Adrenal gland (tissue), 12 donors: Measurements from ENCODE around the gene UGT1A9. TPM values are rescaled to one million over a fixed set of nuclear protein-coding genes. Genes with fewer than 3 reads are reported as not detected.
"Not testable (repeated sequence)": the region's sequence is repeated elsewhere in the genome, so short reads cannot be mapped to it uniquely, and the experiment has no call there.

ENCODE experiments used
- DNase-seq, 7 donors: peaks; one replicate each; pipeline ENCODE4 v3.0.0-alpha.2; 2019 to 2020
- H3K27ac ChIP-seq, 5 donors: fragments of 200-600 bp; sonication (generic) in 4 of 5; 1 replicate in 3 of 5; 2 replicates in 2 of 5; pipeline versions ENCODE4 v1.5.1 to v1.8.0; 2016 to 2020; ENCODE audit warnings: mild to moderate bottlenecking in 1 of 5
- H3K27me3 ChIP-seq: fragments of 200-600 bp; 2 replicates; pipeline ENCODE4 v1.8.0; 2021
- H3K36me3 ChIP-seq, 2 donors: fragments of 200-600 bp; replicated peaks in 1 of 2; 1 replicate in 1 of 2; 2 replicates in 1 of 2; pipeline versions ENCODE4 v1.5.1 to v1.8.0; 2018 to 2022
- H3K4me1 ChIP-seq, 2 donors: fragments of 200-600 bp; replicated peaks in 1 of 2; 1 replicate in 1 of 2; 2 replicates in 1 of 2; pipeline versions ENCODE4 v1.5.1 to v1.8.0; 2018 to 2021
- H3K4me3 ChIP-seq, 4 donors: fragments of 200-600 bp; sonication (generic) in 3 of 4; one replicate each; pipeline ENCODE4 v1.5.1; 2016 to 2018
- H3K9me3 ChIP-seq, 3 donors: fragments of 200-600 bp; sonication (generic) in 1 of 3; replicated peaks in 1 of 3; 1 replicate in 2 of 3; 2 replicates in 1 of 3; pipeline versions ENCODE4 v1.5.1 to v1.8.0; 2016 to 2021
- POLR2A ChIP-seq, 2 donors: fragments of 450-650 bp; IDR thresholded peaks; one replicate each; pipeline ENCODE4 v1.6.1; 2017; ENCODE audit warnings: antibody characterized with exemption in 2 of 2, mild to moderate bottlenecking in 2 of 2, moderate library complexity in 1 of 2
- WGBS, 4 donors: extraction: QIAGEN DNeasy Blood & Tissue Kit in 2 of 4; methylation state at CpG; one replicate each; pipeline versions ENCODE4 v1.1.5 to v1.1.7; 2013 to 2017; 5-methylcytosine and 5-hydroxymethylcytosine counted together
- intact Hi-C, 2 donors: fragments of 100-400 bp; cut with DNase I; formaldehyde crosslinking; loops; one replicate each; pipeline versions ENCODE4 v1.14.1 to v1.15.0; 2022 to 2023
- polyA plus RNA-seq, 3 donors: library from polyadenylated mRNA; stranded (reverse); fragments of 200-250 nt in 2 of 3; fragments of 350-450 nt in 1 of 3; fragmentation: Illumina TruSeq in 1 of 3; extraction: RNeasy Lipid Tissue Mini Kit (QIAGEN cat#74804) in 1 of 3; gene quantifications; one replicate each; pipeline ENCODE4 v1.2.3, GENCODE V29; 2013 to 2014
- total RNA-seq, 9 donors: library from RNA; depleted of rRNA in 4 of 9; stranded (reverse); fragments of >200 nt in 4 of 9; fragments of 120-200 nt in 1 of 9; fragmentation: NEBNext Ultra II Directional in 1 of 9; extraction: Animal tissue kit (Norgen Biotek cat#: 25700) in 1 of 9; gene quantifications; one replicate each; pipeline versions ENCODE4 v1.1.0 to v1.2.4, GENCODE V29; 2013 to 2023
- TF ChIP-seq, protein P1 (sequence below), 6 experiments: fragments of 450-650 bp in 4 of 6; fragments of 200-600 bp in 2 of 6; sonication (generic) in 1 of 6; IDR thresholded peaks; 1 replicate in 5 of 6; 2 replicates in 1 of 6; pipeline versions ENCODE4 v1.5.1 to v1.8.0; 2016 to 2021; ENCODE audit warnings: antibody characterized with exemption in 6 of 6, mild to moderate bottlenecking in 2 of 6, moderate library complexity in 1 of 6
- donor health status: healthy with polysubstance abuse.
- donor health status: Bipolar disorder and iron deficiency.
- donor health status: DM: yes; HTN: yes; CAD: no.
- donor health status: DM: no; HTN: no; CAD: no.
- donor health status: DM: no; HTN: no; CAD: no.
- donor health status: DM: yes; HTN: yes; CAD: no.

The UGT1A9 gene
- total and polyA plus RNA-seq, 12 donors: not detected

DNA sequence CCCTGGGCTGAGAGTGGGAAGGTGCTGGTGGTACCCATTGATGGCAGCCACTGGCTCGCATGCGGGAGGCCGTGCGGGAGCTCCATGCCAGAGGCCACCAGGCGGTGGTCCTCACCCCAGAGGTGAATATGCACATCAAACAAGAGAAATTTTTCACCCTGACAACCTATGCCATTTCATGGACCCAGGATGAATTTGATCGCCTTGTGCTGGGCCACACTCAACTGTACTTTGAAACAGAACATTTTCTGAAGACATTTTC is 75.5 kb downstream of the UGT1A9 start:
- H3K4me3 ChIP-seq: no peak overlapping the region
- no peak for DNase-seq
- no peaks in the 10 kb centered on the region for H3K27me3 ChIP-seq
- TF ChIP-seq POLR2A (IDR thresholded peaks at IDR 0.05): no peak
- TF ChIP-seq, protein P1, sequence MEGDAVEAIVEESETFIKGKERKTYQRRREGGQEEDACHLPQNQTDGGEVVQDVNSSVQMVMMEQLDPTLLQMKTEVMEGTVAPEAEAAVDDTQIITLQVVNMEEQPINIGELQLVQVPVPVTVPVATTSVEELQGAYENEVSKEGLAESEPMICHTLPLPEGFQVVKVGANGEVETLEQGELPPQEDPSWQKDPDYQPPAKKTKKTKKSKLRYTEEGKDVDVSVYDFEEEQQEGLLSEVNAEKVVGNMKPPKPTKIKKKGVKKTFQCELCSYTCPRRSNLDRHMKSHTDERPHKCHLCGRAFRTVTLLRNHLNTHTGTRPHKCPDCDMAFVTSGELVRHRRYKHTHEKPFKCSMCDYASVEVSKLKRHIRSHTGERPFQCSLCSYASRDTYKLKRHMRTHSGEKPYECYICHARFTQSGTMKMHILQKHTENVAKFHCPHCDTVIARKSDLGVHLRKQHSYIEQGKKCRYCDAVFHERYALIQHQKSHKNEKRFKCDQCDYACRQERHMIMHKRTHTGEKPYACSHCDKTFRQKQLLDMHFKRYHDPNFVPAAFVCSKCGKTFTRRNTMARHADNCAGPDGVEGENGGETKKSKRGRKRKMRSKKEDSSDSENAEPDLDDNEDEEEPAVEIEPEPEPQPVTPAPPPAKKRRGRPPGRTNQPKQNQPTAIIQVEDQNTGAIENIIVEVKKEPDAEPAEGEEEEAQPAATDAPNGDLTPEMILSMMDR (IDR thresholded peaks at IDR 0.05): no peak
- no peak overlapping the region for H3K27ac ChIP-seq
- no peaks in the 10 kb centered on the region for H3K36me3 ChIP-seq
- 91 to 93% (median 92%) methylated on average over 6 of the region's 6 CpGs for WGBS, 4 donors
- H3K9me3 ChIP-seq: no peaks in the 10 kb centered on the region
- no peaks in the 10 kb centered on the region for H3K4me1 ChIP-seq
- intact Hi-C loops: no loop called here

DNA sequence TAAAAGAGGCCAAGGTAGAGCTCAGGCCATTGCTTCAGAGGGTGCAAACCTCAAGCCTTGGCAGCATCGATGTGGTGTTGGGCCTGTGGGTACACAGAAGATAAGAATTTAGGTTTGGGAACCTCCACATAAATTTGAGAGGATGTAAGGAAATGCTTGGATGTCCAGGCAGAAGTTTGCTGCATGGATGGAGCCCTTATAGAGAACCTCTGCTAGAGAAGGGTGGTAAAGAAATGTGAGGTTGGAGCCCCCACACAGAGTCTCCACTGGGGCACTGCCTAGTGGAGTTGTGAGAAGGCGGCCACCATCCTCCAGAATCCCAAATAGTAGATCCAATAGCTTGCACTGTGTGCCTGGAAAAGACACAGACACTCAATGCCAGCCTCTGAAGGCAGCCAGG is 79.0 kb downstream of the UGT1A9 start:
- H3K27ac ChIP-seq, H3K27me3 ChIP-seq, intact Hi-C loops, H3K36me3 ChIP-seq, H3K9me3 ChIP-seq, DNase-seq, H3K4me1 ChIP-seq, H3K4me3 ChIP-seq: not testable (repeated sequence)
- 48 to 82% (median 73%) methylated on average over 2 of the region's 2 CpGs for WGBS, 4 donors

DNA sequence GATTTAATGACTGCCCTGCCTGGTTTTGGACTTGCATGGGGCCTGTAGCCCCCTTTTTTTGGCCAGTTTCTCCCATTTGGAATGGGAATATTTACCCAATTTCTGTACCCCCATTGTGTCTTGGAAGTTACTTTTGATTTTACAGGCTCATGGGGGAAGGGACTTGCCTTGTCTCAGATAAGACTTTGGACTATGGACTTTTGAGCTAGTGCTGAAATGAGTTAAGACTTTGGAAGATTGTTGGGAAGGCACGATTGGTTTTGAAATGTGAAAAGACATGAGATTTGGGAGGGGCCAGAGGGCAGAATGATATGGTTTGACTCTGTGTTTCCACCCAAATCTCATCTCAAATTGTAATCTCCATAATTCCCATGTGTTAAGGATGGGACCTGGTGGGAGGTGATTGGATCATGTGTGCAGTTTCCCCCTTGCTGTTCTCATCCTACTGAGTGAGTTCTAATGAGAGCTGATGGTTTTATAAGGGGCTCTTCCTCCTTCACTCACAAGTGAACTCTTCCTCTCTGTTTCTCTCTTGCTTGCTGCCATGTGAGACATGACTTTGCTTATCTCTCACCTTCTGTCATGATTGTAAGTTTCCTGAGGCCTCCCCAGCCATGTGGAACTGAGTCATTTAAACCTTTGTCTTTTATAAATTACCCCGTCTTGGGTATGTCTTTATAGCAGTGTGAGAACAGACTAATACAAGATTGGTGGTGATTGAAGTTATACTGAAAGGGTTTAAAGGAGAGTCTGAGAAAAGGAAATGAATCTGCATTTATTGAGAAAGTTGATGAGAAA is 79.7 kb downstream of the UGT1A9 start:
- H3K36me3 ChIP-seq, H3K27ac ChIP-seq, H3K4me3 ChIP-seq, H3K9me3 ChIP-seq, intact Hi-C loops, H3K4me1 ChIP-seq, H3K27me3 ChIP-seq, DNase-seq: not testable (repeated sequence)
- WGBS, 4 donors: 56 to 70% (median 62%) methylated on average over 2 of the region's 2 CpGs

DNA sequence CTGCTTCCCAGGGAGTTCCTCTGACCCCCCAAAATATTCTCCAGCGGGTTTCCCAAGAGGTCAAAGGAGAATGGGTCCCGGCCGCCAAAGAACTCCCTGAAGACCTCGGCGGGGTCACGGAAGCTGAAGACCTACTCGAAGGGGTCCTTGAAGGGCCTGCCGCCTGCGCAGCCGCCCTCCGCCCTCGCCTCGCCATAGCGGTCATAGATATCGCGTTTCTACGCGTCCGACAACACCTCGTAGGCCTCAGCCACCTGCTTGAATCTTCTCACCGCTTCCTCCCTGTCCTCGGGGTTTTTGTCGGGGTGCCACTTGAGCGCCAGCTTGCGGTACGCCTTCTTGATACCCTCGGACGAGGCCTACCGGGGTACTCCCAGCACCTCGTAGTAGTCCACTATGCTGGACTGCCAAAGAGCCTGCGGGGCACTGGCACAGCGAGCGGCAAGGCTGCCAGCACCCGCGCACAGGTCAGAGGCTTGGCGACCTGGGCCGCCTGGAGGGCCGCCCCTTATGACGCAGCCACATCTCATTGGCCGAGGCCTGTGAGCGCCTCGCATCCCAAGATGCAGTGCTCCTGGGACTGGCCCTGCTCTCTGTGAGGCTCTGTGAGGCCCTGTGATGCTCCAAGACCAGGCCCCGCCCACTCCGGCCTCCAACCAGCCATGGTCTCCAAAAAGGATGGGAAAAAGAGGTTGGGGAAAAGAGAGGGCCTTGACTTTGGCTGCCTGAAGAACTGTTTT is 83.3 kb downstream of the UGT1A9 start:
- no peak for DNase-seq
- no peak overlapping the region for H3K27ac ChIP-seq
- H3K36me3 ChIP-seq: no peaks in the 10 kb centered on the region
- intact Hi-C loops: no loop called here
- WGBS, 4 donors: 87 to 97% (median 93%) methylated on average over 24 to 43 of the region's 44 CpGs
- TF ChIP-seq POLR2A (IDR thresholded peaks at IDR 0.05): no peak
- TF ChIP-seq, protein P1 (IDR thresholded peaks at IDR 0.05): no peak
- H3K27me3 ChIP-seq: no peaks in the 10 kb centered on the region
- H3K9me3 ChIP-seq: no peaks in the 10 kb centered on the region
- no peaks in the 10 kb centered on the region for H3K4me1 ChIP-seq
- H3K4me3 ChIP-seq: no peak overlapping the region

DNA sequence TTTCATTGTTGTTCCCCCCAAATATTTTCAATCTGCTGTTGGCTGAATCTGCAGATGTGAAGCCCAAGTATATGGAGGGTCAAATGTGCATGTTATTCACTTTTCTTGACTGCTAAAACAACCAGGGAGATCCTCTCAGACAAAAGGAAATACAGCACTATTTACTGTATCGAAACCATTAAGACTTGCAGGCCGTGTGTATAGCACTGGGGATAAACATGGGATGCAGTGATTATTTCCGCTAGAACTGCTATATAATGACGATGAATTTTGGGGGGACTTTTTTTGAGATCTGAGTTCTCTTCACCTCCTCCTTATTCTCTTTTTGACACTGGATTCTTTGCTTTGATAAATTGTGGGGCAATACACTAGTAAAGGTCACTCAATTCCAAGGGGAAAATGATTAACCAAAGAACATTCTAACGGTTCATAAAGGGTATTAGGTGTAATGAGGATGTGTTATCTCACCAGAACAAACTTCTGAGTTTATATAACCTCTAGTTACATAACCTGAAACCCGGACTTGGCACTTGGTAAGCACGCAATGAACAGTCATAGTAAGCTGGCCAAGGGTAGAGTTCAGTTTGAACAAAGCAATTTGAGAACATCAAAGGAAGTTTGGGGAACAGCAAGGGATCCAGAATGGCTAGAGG is 84.9 kb downstream of the UGT1A9 start:
- intact Hi-C loops: no loop called here

More for the DNA sequence above, 84.9 kb downstream of the UGT1A9 start:
- Histone ChIP-seq H3K4me1 (no peaks in the 10 kb centered on the region), H3K4me3 (no peak overlapping the region), H3K27me3 (no peaks in the 10 kb centered on the region), H3K36me3 (no peaks in the 10 kb centered on the region), H3K27ac (no peak overlapping the region), H3K9me3 (no peaks in the 10 kb centered on the region)
- no peak for DNase-seq
- TF ChIP-seq, protein P1 (IDR thresholded peaks at IDR 0.05): no peak
- TF ChIP-seq POLR2A (IDR thresholded peaks at IDR 0.05): no peak
- WGBS, 4 donors: 68 to 77% (median 72%) methylated on average over 7 of the region's 7 CpGs
